ENCODE measurements around the gene POLG. TPM values are rescaled to one million over a fixed set of nuclear protein-coding genes. Genes with fewer than 3 reads are reported as not detected.

POLG gene
- total and polyA plus RNA-seq, 2 of the 4 experiments (the other 2 are of a cell fraction), result 19.9 to 30.6 TPM

DNA sequence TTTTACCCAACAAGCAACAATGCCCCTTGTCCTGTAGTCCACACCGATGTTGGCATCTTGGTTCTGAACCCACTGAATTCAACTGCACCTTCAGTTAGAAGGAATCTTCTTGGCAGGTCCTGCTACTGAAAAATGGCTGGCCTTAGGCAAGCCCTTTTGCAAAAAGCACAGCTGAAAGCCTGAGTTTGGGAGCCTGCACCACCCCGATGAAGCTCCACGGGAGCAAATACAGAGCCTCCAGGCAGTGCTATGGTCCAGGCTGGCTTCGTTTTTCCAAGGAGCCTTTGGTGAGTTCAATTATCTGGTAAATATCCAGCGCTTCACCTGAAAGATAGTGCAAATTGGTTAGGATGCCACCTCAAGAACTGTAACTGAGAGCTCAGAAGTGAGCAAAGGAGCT is 18.1 kb downstream of the POLG start:
- BruUV-seq (replicated peaks), result no TSS peak
- no peak overlapping the region for H3K27ac ChIP-seq (ENCODE audit: insufficient read depth, low read length)
- H3K9me1 ChIP-seq (ENCODE audit: insufficient read depth, low read length), result no peaks in the 10 kb centered on the region; the same call in 1 of the 2 replicates
- TF ChIP-seq RAD21 (IDR thresholded peaks at IDR 0.05; ENCODE audit: low read length), result no peak
- TF ChIP-seq, protein P1, sequence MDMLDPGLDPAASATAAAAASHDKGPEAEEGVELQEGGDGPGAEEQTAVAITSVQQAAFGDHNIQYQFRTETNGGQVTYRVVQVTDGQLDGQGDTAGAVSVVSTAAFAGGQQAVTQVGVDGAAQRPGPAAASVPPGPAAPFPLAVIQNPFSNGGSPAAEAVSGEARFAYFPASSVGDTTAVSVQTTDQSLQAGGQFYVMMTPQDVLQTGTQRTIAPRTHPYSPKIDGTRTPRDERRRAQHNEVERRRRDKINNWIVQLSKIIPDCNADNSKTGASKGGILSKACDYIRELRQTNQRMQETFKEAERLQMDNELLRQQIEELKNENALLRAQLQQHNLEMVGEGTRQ (IDR thresholded peaks at IDR 0.05; ENCODE audit: low read depth, low read length), result no peak
- no peak for TF ChIP-seq SMC3 (IDR thresholded peaks at IDR 0.05; ENCODE audit: low read depth, low read length)
- no peak for TF ChIP-seq BHLHE40 (IDR thresholded peaks at IDR 0.05; ENCODE audit: low read depth, low read length)
- TF ChIP-seq RCOR1 (IDR thresholded peaks at IDR 0.05; ENCODE audit: insufficient replicate concordance, low read length), result no peak
- TF ChIP-seq MAFK (IDR thresholded peaks at IDR 0.05; ENCODE audit: low read depth, low read length), result no peak
- TF ChIP-seq CEBPB (IDR thresholded peaks at IDR 0.05; ENCODE audit: low read depth, low read length), result no peak
- no peak for TF ChIP-seq RFX5 (IDR thresholded peaks at IDR 0.05; ENCODE audit: low read depth, low read length)
- TF ChIP-seq NFE2L2 (IDR thresholded peaks at IDR 0.05; ENCODE audit: low read depth, low read length), result no peak
- no peak for TF ChIP-seq MXI1 (IDR thresholded peaks at IDR 0.05; ENCODE audit: borderline replicate concordance, low read depth, low read length)
- TF ChIP-seq CHD1 (IDR thresholded peaks at IDR 0.05; ENCODE audit: low read depth, low read length), result no peak
- TF ChIP-seq MAZ (IDR thresholded peaks at IDR 0.05; ENCODE audit: borderline replicate concordance, low read depth, low read length), result no peak
- TF ChIP-seq, protein P2, sequence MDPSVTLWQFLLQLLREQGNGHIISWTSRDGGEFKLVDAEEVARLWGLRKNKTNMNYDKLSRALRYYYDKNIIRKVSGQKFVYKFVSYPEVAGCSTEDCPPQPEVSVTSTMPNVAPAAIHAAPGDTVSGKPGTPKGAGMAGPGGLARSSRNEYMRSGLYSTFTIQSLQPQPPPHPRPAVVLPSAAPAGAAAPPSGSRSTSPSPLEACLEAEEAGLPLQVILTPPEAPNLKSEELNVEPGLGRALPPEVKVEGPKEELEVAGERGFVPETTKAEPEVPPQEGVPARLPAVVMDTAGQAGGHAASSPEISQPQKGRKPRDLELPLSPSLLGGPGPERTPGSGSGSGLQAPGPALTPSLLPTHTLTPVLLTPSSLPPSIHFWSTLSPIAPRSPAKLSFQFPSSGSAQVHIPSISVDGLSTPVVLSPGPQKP (IDR thresholded peaks at IDR 0.05; ENCODE audit: borderline replicate concordance, low read depth, low read length), result no peak
- no peak for TF ChIP-seq FOS (IDR thresholded peaks at IDR 0.05; ENCODE audit: low read depth, low read length)
- TF ChIP-seq, protein P3, sequence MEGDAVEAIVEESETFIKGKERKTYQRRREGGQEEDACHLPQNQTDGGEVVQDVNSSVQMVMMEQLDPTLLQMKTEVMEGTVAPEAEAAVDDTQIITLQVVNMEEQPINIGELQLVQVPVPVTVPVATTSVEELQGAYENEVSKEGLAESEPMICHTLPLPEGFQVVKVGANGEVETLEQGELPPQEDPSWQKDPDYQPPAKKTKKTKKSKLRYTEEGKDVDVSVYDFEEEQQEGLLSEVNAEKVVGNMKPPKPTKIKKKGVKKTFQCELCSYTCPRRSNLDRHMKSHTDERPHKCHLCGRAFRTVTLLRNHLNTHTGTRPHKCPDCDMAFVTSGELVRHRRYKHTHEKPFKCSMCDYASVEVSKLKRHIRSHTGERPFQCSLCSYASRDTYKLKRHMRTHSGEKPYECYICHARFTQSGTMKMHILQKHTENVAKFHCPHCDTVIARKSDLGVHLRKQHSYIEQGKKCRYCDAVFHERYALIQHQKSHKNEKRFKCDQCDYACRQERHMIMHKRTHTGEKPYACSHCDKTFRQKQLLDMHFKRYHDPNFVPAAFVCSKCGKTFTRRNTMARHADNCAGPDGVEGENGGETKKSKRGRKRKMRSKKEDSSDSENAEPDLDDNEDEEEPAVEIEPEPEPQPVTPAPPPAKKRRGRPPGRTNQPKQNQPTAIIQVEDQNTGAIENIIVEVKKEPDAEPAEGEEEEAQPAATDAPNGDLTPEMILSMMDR (conservative IDR thresholded peaks at IDR 0.05; ENCODE audit: low read depth, low read length), result no peak
- TF ChIP-seq POLR2A (IDR thresholded peaks at IDR 0.05; ENCODE audit: low read depth, low read length), result no peak
- CTCF ChIA-PET, result no interaction called here
- H3K9me3 ChIP-seq (ENCODE audit: control insufficient read depth, insufficient read depth, low read length), result no peaks in the 10 kb centered on the region
- no peak overlapping the region for H4K5ac ChIP-seq (ENCODE audit: low read depth, low read length)
- dilution Hi-C loops (cut with HindIII; ENCODE audit: low sequenced_read_pairs, unreplicated experiment) (no loop called here), intact Hi-C loops (cut with micrococcal nuclease) (no loop called here), in situ Hi-C loops (cut with MboI; ENCODE audit: low sequenced_read_pairs) (no loop called here)
- H3K4me2 ChIP-seq (ENCODE audit: low read depth, low read length), result no peak overlapping the region
- no peak overlapping the region for H3K9ac ChIP-seq (ENCODE audit: low read depth, low read length)
- no peak overlapping the region for H3K56ac ChIP-seq (ENCODE audit: extremely low read depth, insufficient read depth, low read length)
- H3K23ac ChIP-seq (ENCODE audit: low read depth, low read length), result no peak overlapping the region
- no peak overlapping the region for H3K4ac ChIP-seq (ENCODE audit: low read depth, low read length)
- POLR2A ChIA-PET (ENCODE audit: unreplicated experiment), result no interaction called here
- no peak overlapping the region for H4K8ac ChIP-seq (ENCODE audit: low read depth in 2 of 2, low read length in 2 of 2)
- no peak overlapping the region for H2BK20ac ChIP-seq (ENCODE audit: low read depth, low read length)
- H3K14ac ChIP-seq (replicated peaks; ENCODE audit: low read depth, low read length), result no peak overlapping the region
- H3K36me3 ChIP-seq (ENCODE audit: control insufficient read depth, insufficient read depth, low read length), result peaks cover 57% of the 10 kb centered on the region
- no peak overlapping the region for H2BK15ac ChIP-seq (ENCODE audit: low read depth, low read length)
- H4K91ac ChIP-seq (ENCODE audit: insufficient read depth, low read depth, low read length), result no peak overlapping the region
- DNase-seq, result no peak
- no peaks in the 10 kb centered on the region for H3K27me3 ChIP-seq (ENCODE audit: control insufficient read depth, insufficient read depth, low read length)
- H3K18ac ChIP-seq (ENCODE audit: low read depth, low read length), result no peak overlapping the region
- no peaks in the 10 kb centered on the region for H3K4me1 ChIP-seq (ENCODE audit: control insufficient read depth, insufficient read depth, low read length)
- peaks cover 30% of the 10 kb centered on the region for H4K20me1 ChIP-seq (ENCODE audit: insufficient read depth, low read length)
- no peak overlapping the region for H2AK9ac ChIP-seq (replicated peaks; ENCODE audit: low read depth, low read length, poor library complexity)
- H3K4me3 ChIP-seq (ENCODE audit: insufficient read depth, low read depth, low read length), result no peak overlapping the region
- peaks cover 8 to 30% of the 10 kb centered on the region in 2 experiments for H3K79me1 ChIP-seq (ENCODE audit: low read depth in 1 of 2, low read length in 2 of 2)
- H2AFZ ChIP-seq (replicated peaks; ENCODE audit: low read length, poor library complexity), result no peak overlapping the region
- no peak overlapping the region for H2AK5ac ChIP-seq (ENCODE audit: low read depth, low read length)
- H2BK5ac ChIP-seq (ENCODE audit: low read depth, low read length, poor library complexity, severe bottlenecking), result no peak overlapping the region
- ATAC-seq (ENCODE audit: low read depth), result no peak
- WGBS, 2 experiments (ENCODE audit: extremely low coverage in 2 of 2, insufficient read length in 1 of 2), result 100% methylated on average over 2 of the region's 5 CpGs; no CpG with 5 or more reads in 1 of the 2 experiments
- H2BK120ac ChIP-seq (ENCODE audit: low read depth, low read length), result no peak overlapping the region

Measured in IMR-90 (cell line).